ENCODE measurements around the gene DENND11.

The DENND11 gene

DNA sequence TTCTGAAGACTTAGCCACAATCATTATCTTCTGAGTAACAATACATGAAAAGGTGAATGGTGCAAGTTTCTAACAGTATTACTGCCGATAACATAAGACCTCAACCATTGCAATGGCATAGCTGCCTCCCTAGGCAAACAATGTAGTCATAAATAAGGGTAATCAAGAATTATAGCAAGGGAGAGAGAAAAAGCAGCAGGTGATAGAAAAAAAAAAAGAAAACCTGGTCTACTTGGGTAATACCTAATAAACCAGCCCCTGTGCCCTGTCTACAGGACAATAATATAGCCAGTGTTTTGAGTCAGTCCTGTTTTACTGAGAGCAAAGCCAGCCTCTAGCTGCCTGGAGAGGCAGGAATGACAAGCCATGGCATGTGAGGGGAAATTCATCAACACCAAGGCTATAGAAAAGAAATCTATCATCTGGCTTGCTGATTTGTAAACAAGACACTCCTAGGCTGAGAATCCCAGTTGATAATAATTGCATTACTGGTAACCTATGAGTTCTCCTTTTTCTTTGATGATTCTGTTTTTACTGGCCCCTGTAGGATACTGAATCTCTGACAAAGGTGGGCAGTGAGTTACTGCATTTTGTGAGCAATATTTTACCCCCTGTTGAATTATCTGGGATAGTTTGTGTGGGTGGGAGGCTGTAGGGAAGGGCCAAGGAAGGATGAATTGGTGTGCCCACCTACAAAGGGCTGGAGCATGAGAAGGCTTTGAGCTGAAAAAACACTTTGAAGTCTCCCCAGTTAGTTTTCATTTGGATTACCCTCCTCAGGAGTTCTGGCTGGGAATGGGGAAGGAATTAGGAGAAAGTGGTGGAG is 4.5 kb upstream of the DENND11 start:
- no peak overlapping the region for H3K4me3 Mint-ChIP-seq
- H3K27ac Mint-ChIP-seq: no peak overlapping the region

DNA sequence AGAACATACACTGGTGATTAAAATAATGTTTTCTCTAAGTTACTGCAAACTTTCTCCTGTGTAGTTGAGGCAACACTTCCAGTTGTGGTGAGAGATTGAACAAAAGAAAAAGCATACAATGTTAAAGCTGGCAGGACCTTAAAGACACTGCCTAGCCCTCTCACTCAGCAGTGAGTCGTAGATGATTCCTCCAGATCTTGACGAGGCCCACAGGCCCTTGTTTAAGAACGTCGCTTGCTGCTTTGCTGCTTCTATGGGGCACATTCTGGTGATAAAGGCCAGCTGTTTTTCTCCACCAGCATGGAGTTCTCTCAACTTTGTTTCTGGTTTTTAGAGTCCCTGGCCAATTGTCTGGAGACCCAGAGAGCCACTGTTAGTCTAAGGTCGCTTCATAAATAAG is 2.8 kb upstream of the DENND11 start:
- no peak overlapping the region for H3K4me3 Mint-ChIP-seq
- TF ChIP-seq, protein P1, sequence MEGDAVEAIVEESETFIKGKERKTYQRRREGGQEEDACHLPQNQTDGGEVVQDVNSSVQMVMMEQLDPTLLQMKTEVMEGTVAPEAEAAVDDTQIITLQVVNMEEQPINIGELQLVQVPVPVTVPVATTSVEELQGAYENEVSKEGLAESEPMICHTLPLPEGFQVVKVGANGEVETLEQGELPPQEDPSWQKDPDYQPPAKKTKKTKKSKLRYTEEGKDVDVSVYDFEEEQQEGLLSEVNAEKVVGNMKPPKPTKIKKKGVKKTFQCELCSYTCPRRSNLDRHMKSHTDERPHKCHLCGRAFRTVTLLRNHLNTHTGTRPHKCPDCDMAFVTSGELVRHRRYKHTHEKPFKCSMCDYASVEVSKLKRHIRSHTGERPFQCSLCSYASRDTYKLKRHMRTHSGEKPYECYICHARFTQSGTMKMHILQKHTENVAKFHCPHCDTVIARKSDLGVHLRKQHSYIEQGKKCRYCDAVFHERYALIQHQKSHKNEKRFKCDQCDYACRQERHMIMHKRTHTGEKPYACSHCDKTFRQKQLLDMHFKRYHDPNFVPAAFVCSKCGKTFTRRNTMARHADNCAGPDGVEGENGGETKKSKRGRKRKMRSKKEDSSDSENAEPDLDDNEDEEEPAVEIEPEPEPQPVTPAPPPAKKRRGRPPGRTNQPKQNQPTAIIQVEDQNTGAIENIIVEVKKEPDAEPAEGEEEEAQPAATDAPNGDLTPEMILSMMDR (IDR thresholded peaks at IDR 0.05): no peak

More for the DNA sequence above, 4.5 kb upstream of the DENND11 start:
- H3K27me3 Mint-ChIP-seq (ENCODE audit: low read depth, poor library complexity): peaks cover 19% of the 10 kb centered on the region
- H3K4me1 Mint-ChIP-seq: peaks cover 27% of the 10 kb centered on the region
- H3K9me3 Mint-ChIP-seq: no peaks in the 10 kb centered on the region
- TF ChIP-seq, protein P1 (IDR thresholded peaks at IDR 0.05): no peak
- DNase-seq: no peak
- no peaks in the 10 kb centered on the region for H3K36me3 Mint-ChIP-seq (ENCODE audit: low read depth)

DNA sequence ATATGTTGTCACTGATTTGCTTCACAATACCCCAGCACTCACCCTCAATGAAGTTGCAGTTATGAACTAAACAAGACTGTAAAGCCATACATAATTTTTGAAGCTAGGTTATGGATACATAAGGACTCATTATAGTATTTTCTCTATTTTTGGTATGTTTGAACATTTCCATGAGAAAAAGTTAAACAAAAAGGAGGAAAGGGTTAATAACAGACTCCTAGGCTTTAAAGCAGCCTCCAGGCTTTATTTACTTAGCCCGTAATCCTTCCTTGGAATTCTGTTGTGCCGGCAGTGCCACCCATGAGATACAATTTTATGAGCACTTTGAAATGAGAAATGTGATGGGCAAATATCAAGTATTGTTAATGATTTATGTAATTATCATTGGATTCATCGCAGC is 2.1 kb upstream of the DENND11 start:
- TF ChIP-seq, protein P1 (IDR thresholded peaks at IDR 0.05): no peak
- Mint-ChIP-seq H3K4me1 (peaks cover 45% of the 10 kb centered on the region), H3K4me3 (no peak overlapping the region), H3K36me3 (ENCODE audit: low read depth) (no peaks in the 10 kb centered on the region), H3K27ac (no peak overlapping the region), H3K9me3 (no peaks in the 10 kb centered on the region), H3K27me3 (ENCODE audit: low read depth, poor library complexity) (peaks cover 26% of the 10 kb centered on the region)
- DNase-seq: no peak

More for the DNA sequence above, 2.8 kb upstream of the DENND11 start:
- Mint-ChIP-seq H3K27me3 (ENCODE audit: low read depth, poor library complexity) (peaks cover 26% of the 10 kb centered on the region), H3K9me3 (no peaks in the 10 kb centered on the region), H3K36me3 (ENCODE audit: low read depth) (no peaks in the 10 kb centered on the region), H3K4me1 (peaks cover 42% of the 10 kb centered on the region), H3K27ac (no peak overlapping the region)
- no peak for DNase-seq

DNA sequence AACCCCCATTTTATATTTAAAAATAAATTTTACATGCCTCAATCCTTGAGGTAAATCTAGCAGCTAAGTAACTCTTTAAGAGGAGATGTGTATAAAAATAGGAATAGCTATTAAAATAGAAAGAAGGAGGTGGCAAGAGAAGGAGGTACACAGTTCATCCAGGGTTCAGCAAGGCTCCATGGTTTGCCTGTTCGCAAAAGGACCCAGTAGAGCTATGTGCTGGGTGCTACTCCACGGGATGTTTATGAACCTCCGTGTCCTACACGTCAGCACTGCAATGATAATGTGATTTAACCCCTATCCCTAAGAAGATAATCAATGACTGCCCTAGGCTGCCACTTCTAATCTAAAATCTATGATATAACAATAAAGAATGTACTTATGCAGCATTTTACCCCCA is 926 bp upstream of the DENND11 start:
- H3K27ac Mint-ChIP-seq: no peak overlapping the region
- H3K36me3 Mint-ChIP-seq (ENCODE audit: low read depth): no peaks in the 10 kb centered on the region
- peak overlapping the region; percentile 80 for H3K4me3 Mint-ChIP-seq
- TF ChIP-seq, protein P1 (IDR thresholded peaks at IDR 0.05): no peak
- H3K27me3 Mint-ChIP-seq (ENCODE audit: low read depth, poor library complexity): peaks cover 26% of the 10 kb centered on the region
- peaks cover 45% of the 10 kb centered on the region for H3K4me1 Mint-ChIP-seq
- no peak for DNase-seq
- H3K9me3 Mint-ChIP-seq: no peaks in the 10 kb centered on the region

DNA sequence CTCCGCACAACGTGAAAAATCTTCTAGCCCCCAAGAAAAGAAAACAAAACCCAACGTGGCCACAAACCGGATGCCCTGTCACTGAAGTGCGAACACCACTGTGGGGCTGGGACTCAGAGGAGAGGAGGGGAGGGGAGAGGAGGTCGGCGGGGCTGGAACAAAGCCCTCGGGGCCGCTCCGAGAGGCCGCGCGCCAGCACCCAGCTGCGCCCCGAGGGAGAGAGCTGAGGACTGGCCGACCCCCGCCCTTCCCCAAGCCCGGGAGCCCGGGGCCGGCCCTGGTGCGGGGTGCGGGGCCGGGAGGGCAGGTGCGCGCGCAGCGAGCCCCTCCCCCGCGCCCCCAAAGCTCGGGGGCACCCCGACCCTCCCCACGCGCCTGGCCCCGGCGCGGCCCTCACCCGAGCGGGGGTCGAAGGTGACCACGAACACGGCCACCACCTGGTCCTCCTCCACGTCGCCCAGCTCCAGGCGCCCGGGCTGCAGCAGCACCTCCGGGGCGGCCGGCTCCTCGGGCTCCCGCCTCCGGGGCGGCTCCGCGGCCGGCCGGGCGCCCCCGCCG is 398 bp downstream of the DENND11 start:
- Mint-ChIP-seq H3K4me3 (peak overlapping the region; percentile 89), H3K27me3 (ENCODE audit: low read depth, poor library complexity) (peaks cover 29% of the 10 kb centered on the region), H3K9me3 (no peaks in the 10 kb centered on the region), H3K27ac (no peak overlapping the region), H3K4me1 (peaks cover 51% of the 10 kb centered on the region), H3K36me3 (ENCODE audit: low read depth) (no peaks in the 10 kb centered on the region)
- DNase-seq: peak; percentile 52
- TF ChIP-seq, protein P1 (IDR thresholded peaks at IDR 0.05): no peak
